PC-3 (cell line): ENCODE measurements around the gene MRPL20.

ENCODE experiments used
- EZH2 ChIP-seq: fragments of 300-600 bp; sonication (generic); IDR thresholded peaks from one replicate; pipeline ENCODE4 v1.6.1; 2017; ENCODE audit warnings: antibody characterized with exemption, mild to moderate bottlenecking, low read length; ENCODE audit not compliant: unreplicated experiment
- EZH2phosphoT487 ChIP-seq: fragments of 300-600 bp; sonication (generic); IDR thresholded peaks from 2 replicates; pipeline ENCODE4 v1.6.1; 2018; ENCODE audit warnings: mild to moderate bottlenecking, antibody characterized with exemption, low read length, borderline replicate concordance
- TF ChIP-seq, protein P1 (sequence below): fragments of 300-600 bp; sonication (generic); conservative IDR thresholded peaks from 2 replicates; pipeline ENCODE4 v1.5.1; 2017; ENCODE audit warnings: antibody characterized with exemption, low read depth, mild to moderate bottlenecking, low read length

DNA sequence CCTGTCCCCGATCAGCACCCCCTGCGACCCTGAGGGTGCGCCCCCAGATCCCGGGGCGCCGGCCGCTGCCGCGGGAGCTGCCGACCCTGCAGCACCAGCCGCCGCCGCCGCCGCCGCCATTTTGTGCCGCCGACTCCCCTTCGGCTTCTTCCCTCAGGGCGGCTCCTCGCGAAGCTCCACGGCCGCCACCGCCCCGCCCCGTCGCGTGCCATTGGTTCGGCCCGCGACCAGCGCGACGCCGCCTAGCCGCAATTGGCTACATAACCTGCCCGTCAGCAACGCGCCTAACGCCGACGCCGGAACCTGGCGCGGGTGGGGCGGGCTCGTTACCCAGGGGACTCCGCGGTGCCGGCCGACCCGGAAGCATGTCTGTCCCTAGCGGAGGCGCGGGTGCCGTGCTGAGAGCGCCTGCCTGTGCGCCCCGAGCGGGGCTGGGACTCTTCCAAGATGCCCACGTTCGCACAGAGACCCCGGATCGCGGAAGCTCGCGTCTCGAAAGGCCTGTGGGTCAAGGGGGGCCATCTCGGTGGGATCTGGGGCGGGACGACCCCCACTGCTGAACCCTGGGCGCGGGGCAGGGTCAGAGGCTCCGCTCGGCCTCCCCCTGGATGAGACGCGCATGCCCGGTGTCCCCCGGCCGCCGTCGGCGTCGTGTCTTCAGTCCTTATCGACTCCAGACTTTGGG is 7.8 kb downstream of the MRPL20 start, which contains the start of gene CCNL2:
- TF ChIP-seq, protein P1, sequence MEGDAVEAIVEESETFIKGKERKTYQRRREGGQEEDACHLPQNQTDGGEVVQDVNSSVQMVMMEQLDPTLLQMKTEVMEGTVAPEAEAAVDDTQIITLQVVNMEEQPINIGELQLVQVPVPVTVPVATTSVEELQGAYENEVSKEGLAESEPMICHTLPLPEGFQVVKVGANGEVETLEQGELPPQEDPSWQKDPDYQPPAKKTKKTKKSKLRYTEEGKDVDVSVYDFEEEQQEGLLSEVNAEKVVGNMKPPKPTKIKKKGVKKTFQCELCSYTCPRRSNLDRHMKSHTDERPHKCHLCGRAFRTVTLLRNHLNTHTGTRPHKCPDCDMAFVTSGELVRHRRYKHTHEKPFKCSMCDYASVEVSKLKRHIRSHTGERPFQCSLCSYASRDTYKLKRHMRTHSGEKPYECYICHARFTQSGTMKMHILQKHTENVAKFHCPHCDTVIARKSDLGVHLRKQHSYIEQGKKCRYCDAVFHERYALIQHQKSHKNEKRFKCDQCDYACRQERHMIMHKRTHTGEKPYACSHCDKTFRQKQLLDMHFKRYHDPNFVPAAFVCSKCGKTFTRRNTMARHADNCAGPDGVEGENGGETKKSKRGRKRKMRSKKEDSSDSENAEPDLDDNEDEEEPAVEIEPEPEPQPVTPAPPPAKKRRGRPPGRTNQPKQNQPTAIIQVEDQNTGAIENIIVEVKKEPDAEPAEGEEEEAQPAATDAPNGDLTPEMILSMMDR: peak; percentile 54; the same call in 1 of the 2 replicates
- TF ChIP-seq EZH2phosphoT487 (no peak), EZH2 (no peak)
